CD4-positive, alpha-beta memory T cell (primary cell): Measurements from ENCODE around the gene C3orf22. TPM values are rescaled to one million over a fixed set of nuclear protein-coding genes. Genes with fewer than 3 reads are reported as not detected.

Source experiments
- CTCF ChIA-PET: fragments of 350-600 bp; sonication (Branson Sonifier 250); formaldehyde crosslinking; loops from one replicate; lab custom pipeline; 2021; ENCODE audit warnings: inconsistent platforms; ENCODE audit not compliant: partially characterized antibody; lab: Charles Lee
- POLR2A ChIA-PET: fragments of 350-600 bp; sonication (Branson Sonifier 250); formaldehyde crosslinking; loops from one replicate; lab custom pipeline; 2021; ENCODE audit not compliant: partially characterized antibody; lab: Charles Lee
- DNase-seq, 5 donors: peaks; one replicate each; pipeline versions ENCODE4 v3.0.0 to v3.0.0-alpha.2; 2020 to 2022; ENCODE audit warnings: mixed read lengths in 1 of 5
- H3K27ac ChIP-seq: one replicate; pipeline ENCODE4 v1.7.0; 2013; ENCODE audit warnings: low read depth, low read length
- H3K27me3 ChIP-seq: 2 replicates; pipeline ENCODE4 v1.7.0; 2013; ENCODE audit warnings: mild to moderate bottlenecking, low read length, moderate library complexity; ENCODE audit not compliant: insufficient read depth
- H3K36me3 ChIP-seq: 2 replicates; pipeline ENCODE4 v1.7.0; 2013; ENCODE audit warnings: mild to moderate bottlenecking, low read length, moderate library complexity; ENCODE audit not compliant: insufficient read depth
- H3K4me1 ChIP-seq: 2 replicates; pipeline ENCODE4 v1.7.0; 2013; ENCODE audit warnings: mild to moderate bottlenecking, low read length, moderate library complexity; ENCODE audit not compliant: insufficient read depth
- H3K4me3 ChIP-seq, 2 donors: one replicate each; pipeline ENCODE4 v1.7.0; 2013; ENCODE audit warnings: low read length in 2 of 2, mild to moderate bottlenecking in 1 of 2
- H3K9me3 ChIP-seq, 2 donors: one replicate each; pipeline ENCODE4 v1.7.0; 2013; ENCODE audit warnings: low read length in 2 of 2, control low read depth in 1 of 2; ENCODE audit not compliant: control insufficient read depth in 1 of 2
- H3K27ac Mint-ChIP-seq, 7 donors: one replicate each; pipeline ENCODE4 v1.8.0; 2020 to 2021; ENCODE audit warnings: mixed read lengths in 7 of 7, mild to moderate bottlenecking in 6 of 7, inconsistent platforms in 3 of 7, moderate library complexity in 3 of 7
- H3K27me3 Mint-ChIP-seq, 2 donors: one replicate each; pipeline ENCODE4 v1.8.0; 2020 to 2021; ENCODE audit warnings: mixed read lengths in 2 of 2
- H3K36me3 Mint-ChIP-seq, 2 donors: one replicate each; pipeline ENCODE4 v1.8.0; 2020 to 2021; ENCODE audit warnings: mixed read lengths in 2 of 2, inconsistent platforms in 1 of 2, mild to moderate bottlenecking in 1 of 2
- H3K4me1 Mint-ChIP-seq, 4 donors: one replicate each; pipeline ENCODE4 v1.8.0; 2020 to 2021; ENCODE audit warnings: mixed read lengths in 4 of 4, mild to moderate bottlenecking in 1 of 4
- H3K4me3 Mint-ChIP-seq, 8 donors: one replicate each; pipeline ENCODE4 v1.8.0; 2020 to 2021; ENCODE audit warnings: mixed read lengths in 8 of 8, mild to moderate bottlenecking in 7 of 8, moderate library complexity in 6 of 8, inconsistent platforms in 3 of 8
- H3K9me3 Mint-ChIP-seq, 8 donors: one replicate each; pipeline ENCODE4 v1.8.0; 2020 to 2021; ENCODE audit warnings: mixed read lengths in 8 of 8, mild to moderate bottlenecking in 5 of 8, inconsistent platforms in 3 of 8, moderate library complexity in 1 of 8
- intact Hi-C: fragments of 100-400 bp; cut with micrococcal nuclease; formaldehyde crosslinking; loops from one replicate; pipeline ENCODE4 v1.15.1; 2023
- polyA plus RNA-seq, 2 donors: library from polyadenylated mRNA; unstranded; fragments of 300-500 nt; fragmentation: Illumina TruSeq; gene quantifications; one replicate each; pipeline ENCODE4 v1.2.3, GENCODE V29; 2021
- total RNA-seq, 2 experiments: library from RNA; stranded (reverse); gene quantifications; one replicate each; pipeline ENCODE4 v1.2.3, GENCODE V29; 2021

The C3orf22 gene
- total and polyA plus RNA-seq, 4 experiments from 2014 or later, result not detected

GRCh38 chr3:126582311-126582710, 23.6 kb upstream of the C3orf22 start:
- intact Hi-C loops, result no loop called here
- Histone ChIP-seq H3K36me3 (no peaks in the 10 kb centered on the region), H3K9me3 (no peaks in the 10 kb centered on the region), H3K4me3 (no peak overlapping the region), H3K27me3 (no peaks in the 10 kb centered on the region), H3K27ac (no peak overlapping the region), H3K4me1 (no peaks in the 10 kb centered on the region)
- ChIA-PET POLR2A (no interaction called here), CTCF (no interaction called here)
- no peaks in the 10 kb centered on the region for H3K4me1 Mint-ChIP-seq
- DNase-seq, result no peak
- peaks cover 0 to 7% (median 1%) of the 10 kb centered on the region in 8 donors for H3K9me3 Mint-ChIP-seq
- H3K27me3 Mint-ChIP-seq, result peaks cover 9 to 10% of the 10 kb centered on the region in 2 donors
- H3K36me3 Mint-ChIP-seq, result no peaks in the 10 kb centered on the region
- H3K27ac Mint-ChIP-seq, result no peak overlapping the region
- no peak overlapping the region for H3K4me3 Mint-ChIP-seq

- Mint-ChIP-seq H3K36me3 (no peaks in the 10 kb centered on the region), H3K4me1 (no peaks in the 10 kb centered on the region), H3K27me3 (peaks cover 7 to 10% of the 10 kb centered on the region in 2 donors), H3K4me3 (no peak overlapping the region), H3K27ac (no peak overlapping the region), H3K9me3 (peaks cover 0 to 3% (median 0%) of the 10 kb centered on the region in 8 donors)
- no peak overlapping the region for H3K27ac ChIP-seq
- CTCF ChIA-PET, result no interaction called here
- no peaks in the 10 kb centered on the region for H3K4me1 ChIP-seq
- H3K4me3 ChIP-seq, result no peak overlapping the region
- H3K27me3 ChIP-seq, result no peaks in the 10 kb centered on the region
- no peaks in the 10 kb centered on the region for H3K9me3 ChIP-seq
- intact Hi-C loops, result no loop called here
- DNase-seq, result no peak
- POLR2A ChIA-PET, result no interaction called here
- H3K36me3 ChIP-seq, result no peaks in the 10 kb centered on the region
These were observed 22.8 kb upstream of the C3orf22 start for GRCh38 chr3:126581569-126581968.

GRCh38 chr3:126580746-126581145, 22.0 kb upstream of the C3orf22 start:
- Histone ChIP-seq H3K4me3 (no peak overlapping the region), H3K9me3 (no peaks in the 10 kb centered on the region), H3K4me1 (no peaks in the 10 kb centered on the region), H3K36me3 (no peaks in the 10 kb centered on the region), H3K27me3 (no peaks in the 10 kb centered on the region), H3K27ac (no peak overlapping the region)
- intact Hi-C loops, result no loop called here
- no peak for DNase-seq
- Mint-ChIP-seq H3K27ac (no peak overlapping the region), H3K4me3 (peak overlapping the region in 1 of 8 donors; percentile 24), H3K27me3 (peaks cover 7 to 10% of the 10 kb centered on the region in 2 donors), H3K9me3 (peaks cover 0 to 3% (median 0%) of the 10 kb centered on the region in 8 donors), H3K4me1 (no peaks in the 10 kb centered on the region), H3K36me3 (no peaks in the 10 kb centered on the region)
- POLR2A ChIA-PET, result no interaction called here
- CTCF ChIA-PET, result no interaction called here

DNA sequence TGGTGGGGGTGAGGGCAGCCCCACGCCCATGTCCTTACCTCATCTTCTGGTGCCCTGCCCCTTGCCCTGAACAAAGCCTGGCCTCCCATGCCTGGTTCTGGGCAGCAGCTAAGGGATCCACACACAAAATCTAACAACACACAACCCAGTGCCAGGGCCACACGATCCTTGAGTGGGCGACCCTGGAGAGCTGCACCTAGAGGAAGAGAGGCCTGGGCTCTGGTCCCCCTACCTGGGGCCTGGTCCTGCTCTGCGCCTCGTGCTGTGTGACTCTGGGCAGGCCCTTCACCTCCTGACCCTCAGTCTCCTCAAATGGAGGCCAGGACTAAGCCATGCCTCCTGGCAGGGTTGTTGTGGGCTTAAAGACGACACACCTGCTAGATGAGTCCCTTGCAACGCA, 20.0 kb upstream of the C3orf22 start:
- no peaks in the 10 kb centered on the region for H3K4me1 ChIP-seq
- H3K27ac ChIP-seq, result no peak overlapping the region
- H3K9me3 ChIP-seq, result no peaks in the 10 kb centered on the region
- H3K27me3 Mint-ChIP-seq, result peaks cover 10 to 12% of the 10 kb centered on the region in 2 donors
- ChIA-PET POLR2A (no interaction called here), CTCF (no interaction called here)
- no peaks in the 10 kb centered on the region for H3K4me1 Mint-ChIP-seq
- no peaks in the 10 kb centered on the region for H3K36me3 Mint-ChIP-seq
- H3K36me3 ChIP-seq, result no peaks in the 10 kb centered on the region
- no peak for DNase-seq
- H3K27me3 ChIP-seq, result peaks cover 3% of the 10 kb centered on the region
- intact Hi-C loops, result no loop called here
- no peak overlapping the region for H3K27ac Mint-ChIP-seq
- H3K4me3 ChIP-seq, result no peak overlapping the region
- H3K4me3 Mint-ChIP-seq, result no peak overlapping the region
- peaks cover 0 to 2% (median 0%) of the 10 kb centered on the region in 8 donors for H3K9me3 Mint-ChIP-seq

- Mint-ChIP-seq H3K9me3 (peaks cover 0 to 2% (median 0%) of the 10 kb centered on the region in 8 donors), H3K36me3 (no peaks in the 10 kb centered on the region), H3K27ac (no peak overlapping the region), H3K4me1 (no peaks in the 10 kb centered on the region), H3K4me3 (no peak overlapping the region), H3K27me3 (peaks cover 12 to 15% of the 10 kb centered on the region in 2 donors)
- DNase-seq, result no peak
- intact Hi-C loops, result no loop called here
- no peak overlapping the region for H3K4me3 ChIP-seq
- no peak overlapping the region for H3K27ac ChIP-seq
- peaks cover 3% of the 10 kb centered on the region for H3K27me3 ChIP-seq
- no peaks in the 10 kb centered on the region for H3K4me1 ChIP-seq
- H3K36me3 ChIP-seq, result no peaks in the 10 kb centered on the region
- no peaks in the 10 kb centered on the region for H3K9me3 ChIP-seq
- POLR2A ChIA-PET, result no interaction called here
- CTCF ChIA-PET, result no interaction called here
These were observed 18.5 kb upstream of the C3orf22 start for GRCh38 chr3:126577261-126577660.

GRCh38 chr3:126573492-126574117, 14.9 kb upstream of the C3orf22 start:
- peaks cover 3% of the 10 kb centered on the region for H3K27me3 ChIP-seq
- no peaks in the 10 kb centered on the region for H3K36me3 ChIP-seq
- no peaks in the 10 kb centered on the region for H3K4me1 Mint-ChIP-seq
- no peak overlapping the region for H3K4me3 ChIP-seq
- H3K27ac ChIP-seq, result no peak overlapping the region
- no peaks in the 10 kb centered on the region for H3K4me1 ChIP-seq
- no peak overlapping the region for H3K27ac Mint-ChIP-seq
- ChIA-PET POLR2A (no interaction called here), CTCF (no interaction called here)
- no peaks in the 10 kb centered on the region for H3K36me3 Mint-ChIP-seq
- DNase-seq, result no peak
- H3K4me3 Mint-ChIP-seq, result no peak overlapping the region
- no peaks in the 10 kb centered on the region for H3K9me3 Mint-ChIP-seq
- intact Hi-C loops, result no loop called here
- no peaks in the 10 kb centered on the region for H3K9me3 ChIP-seq
- H3K27me3 Mint-ChIP-seq, result peaks cover 10 to 11% of the 10 kb centered on the region in 2 donors

DNA sequence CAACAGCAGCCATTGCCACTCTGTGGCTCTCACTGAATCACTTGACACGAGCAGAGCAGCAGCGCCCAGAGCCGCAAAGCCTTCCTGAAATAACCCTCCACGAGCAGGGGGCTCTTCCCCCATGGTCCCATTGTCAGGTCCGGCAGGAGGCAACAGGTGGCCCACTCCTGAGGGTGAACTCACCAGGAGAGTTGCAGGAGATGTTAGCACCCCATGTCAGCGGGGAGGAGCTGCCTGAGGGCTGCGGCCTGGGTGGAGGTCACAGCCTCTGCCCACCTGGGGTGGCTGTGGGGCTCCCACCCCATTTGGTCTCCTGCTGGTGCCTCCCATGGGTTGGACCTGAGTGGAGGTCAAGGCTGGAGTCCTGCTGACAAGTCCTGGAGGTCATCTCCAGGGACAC, 12.3 kb upstream of the C3orf22 start:
- Histone ChIP-seq H3K4me3 (no peak overlapping the region), H3K9me3 (no peaks in the 10 kb centered on the region), H3K36me3 (no peaks in the 10 kb centered on the region), H3K27me3 (peaks cover 3% of the 10 kb centered on the region), H3K4me1 (no peaks in the 10 kb centered on the region), H3K27ac (no peak overlapping the region)
- intact Hi-C loops, result no loop called here
- DNase-seq, result no peak
- Mint-ChIP-seq H3K4me1 (no peaks in the 10 kb centered on the region), H3K27me3 (peaks cover 11 to 20% of the 10 kb centered on the region in 2 donors), H3K27ac (no peak overlapping the region), H3K9me3 (peaks cover 0 to 2% (median 0%) of the 10 kb centered on the region in 8 donors), H3K4me3 (no peak overlapping the region), H3K36me3 (no peaks in the 10 kb centered on the region)
- ChIA-PET CTCF (interaction anchor here (0.8 kb wide), 1 partner anchor 48 kb away, joined by 4 read pairs; no protein-coding TSS in a partner anchor), POLR2A (no interaction called here)
